Smooth muscle cell (in vitro differentiated cells): ENCODE results near the gene GPR152. TPM values are rescaled to one million over a fixed set of nuclear protein-coding genes. Genes with fewer than 3 reads are reported as not detected.

Source experiments
- DNase-seq: peaks from one replicate; lab custom pipeline; 2025; ENCODE audit not compliant: unreplicated experiment; lab: John Stamatoyannopoulos, UW
- H2AFZ ChIP-seq: fragments of 200-600 bp; sonication (generic); 2 replicates; pipeline ENCODE4 v1.6.0; 2016; ENCODE audit warnings: antibody characterized with exemption, low read depth, mild to moderate bottlenecking
- H3F3A ChIP-seq: fragments of 200-600 bp; sonication (generic); 2 replicates; pipeline ENCODE4 v1.6.0; 2017; ENCODE audit warnings: antibody characterized with exemption, low read depth
- H3K27ac ChIP-seq: fragments of 200-600 bp; sonication (generic); 2 replicates; pipeline ENCODE4 v1.5.1; 2016; ENCODE audit warnings: low read depth, mild to moderate bottlenecking
- H3K27me3 ChIP-seq: fragments of 200-600 bp; sonication (generic); 2 replicates; pipeline ENCODE4 v1.6.1; 2016; ENCODE audit warnings: low read depth, mild to moderate bottlenecking
- H3K36me3 ChIP-seq: fragments of 200-600 bp; sonication (generic); 2 replicates; pipeline ENCODE4 v1.5.1; 2016; ENCODE audit warnings: low read depth
- H3K4me1 ChIP-seq: fragments of 200-600 bp; sonication (generic); 2 replicates; pipeline ENCODE4 v1.5.1; 2016; ENCODE audit warnings: low read depth
- H3K4me2 ChIP-seq: fragments of 200-600 bp; sonication (generic); 2 replicates; pipeline ENCODE4 v1.6.0; 2016; ENCODE audit warnings: mild to moderate bottlenecking
- H3K4me3 ChIP-seq: fragments of 200-600 bp; sonication (generic); 2 replicates; pipeline ENCODE4 v1.5.1; 2016; ENCODE audit warnings: mild to moderate bottlenecking
- H3K79me2 ChIP-seq: fragments of 200-600 bp; sonication (generic); 2 replicates; pipeline ENCODE4 v1.6.0; 2016; ENCODE audit warnings: low read depth, mild to moderate bottlenecking
- H3K9ac ChIP-seq: fragments of 200-600 bp; sonication (generic); 2 replicates; pipeline ENCODE4 v1.6.0; 2016; ENCODE audit warnings: low read depth
- H3K9me3 ChIP-seq: fragments of 200-600 bp; sonication (generic); replicated peaks from 2 replicates; pipeline ENCODE4 v1.5.1; 2016; ENCODE audit warnings: low read depth
- H4K20me1 ChIP-seq: fragments of 200-600 bp; sonication (generic); 2 replicates; pipeline ENCODE4 v1.6.0; 2016; ENCODE audit warnings: low read depth
- WGBS: methylation state at CpG from one replicate; pipeline ENCODE4 v1.1.7; 2016; ENCODE audit warnings: low lambda C conversion rate; 5-methylcytosine and 5-hydroxymethylcytosine counted together
- polyA plus RNA-seq: library from polyadenylated mRNA; unstranded; fragments of >200 nt; fragmentation: Nextera tagmentation; extraction: Ambion mirVana; gene quantifications from 2 replicates; pipeline ENCODE4 v1.2.1, GENCODE V29; 2016
- total RNA-seq: library from RNA; depleted of rRNA; stranded (reverse); fragments of >200 nt; gene quantifications from 2 replicates; pipeline ENCODE4 v1.2.3, GENCODE V29; 2014
- TF ChIP-seq, protein P1 (sequence below): fragments of 200-600 bp; sonication (generic); IDR thresholded peaks from 2 replicates; pipeline ENCODE4 v1.5.1; 2017; ENCODE audit warnings: borderline replicate concordance, mild to moderate bottlenecking, antibody characterized with exemption; ENCODE audit not compliant: insufficient read depth, poor library complexity, severe bottlenecking

Gene GPR152, protein sequence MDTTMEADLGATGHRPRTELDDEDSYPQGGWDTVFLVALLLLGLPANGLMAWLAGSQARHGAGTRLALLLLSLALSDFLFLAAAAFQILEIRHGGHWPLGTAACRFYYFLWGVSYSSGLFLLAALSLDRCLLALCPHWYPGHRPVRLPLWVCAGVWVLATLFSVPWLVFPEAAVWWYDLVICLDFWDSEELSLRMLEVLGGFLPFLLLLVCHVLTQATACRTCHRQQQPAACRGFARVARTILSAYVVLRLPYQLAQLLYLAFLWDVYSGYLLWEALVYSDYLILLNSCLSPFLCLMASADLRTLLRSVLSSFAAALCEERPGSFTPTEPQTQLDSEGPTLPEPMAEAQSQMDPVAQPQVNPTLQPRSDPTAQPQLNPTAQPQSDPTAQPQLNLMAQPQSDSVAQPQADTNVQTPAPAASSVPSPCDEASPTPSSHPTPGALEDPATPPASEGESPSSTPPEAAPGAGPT
- total RNA-seq (not detected in 2 replicates), polyA plus RNA-seq (0.27 and 0.71 TPM in 2 replicates)

DNA sequence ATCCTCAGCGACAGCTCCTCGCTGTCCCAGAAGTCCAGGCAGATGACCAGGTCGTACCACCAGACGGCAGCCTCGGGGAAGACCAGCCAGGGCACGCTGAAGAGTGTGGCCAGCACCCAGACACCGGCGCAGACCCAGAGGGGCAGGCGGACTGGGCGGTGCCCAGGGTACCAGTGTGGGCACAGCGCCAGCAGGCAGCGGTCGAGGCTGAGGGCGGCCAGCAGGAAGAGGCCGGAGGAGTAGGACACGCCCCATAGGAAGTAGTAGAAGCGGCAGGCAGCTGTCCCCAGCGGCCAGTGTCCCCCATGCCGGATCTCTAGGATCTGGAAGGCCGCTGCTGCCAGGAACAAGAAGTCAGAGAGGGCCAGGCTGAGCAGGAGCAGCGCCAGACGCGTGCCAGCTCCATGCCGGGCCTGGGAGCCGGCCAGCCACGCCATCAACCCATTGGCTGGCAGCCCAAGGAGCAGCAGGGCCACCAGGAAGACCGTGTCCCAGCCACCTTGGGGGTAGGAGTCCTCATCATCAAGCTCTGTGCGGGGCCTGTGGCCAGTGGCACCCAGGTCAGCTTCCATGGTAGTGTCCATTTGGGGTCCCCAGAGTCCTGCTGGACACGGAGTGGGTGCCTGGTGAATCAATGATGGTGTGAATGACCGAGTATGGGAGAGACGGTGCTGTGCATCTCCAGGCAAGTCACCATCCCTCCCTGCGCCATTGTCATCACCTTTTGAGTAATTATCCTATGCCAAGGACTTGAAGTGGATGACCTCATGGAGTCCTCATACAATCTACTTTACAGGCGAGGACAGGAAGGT lies at the start of gene GPR152:
GPR152 (minus strand) TSS at position 589 of the 812 bp plus-strand sequence; CDS start at position 584, 5 bp downstream.
- no peak within 1 kb of the TSS for H2AFZ ChIP-seq
- H3F3A ChIP-seq, result no peaks in the 10 kb centered on the region
- H3K9ac ChIP-seq, result no peak within 1 kb of the TSS
- DNase-seq, result no peak
- no peaks in the 10 kb centered on the region for H3K36me3 ChIP-seq
- no peaks in the 10 kb centered on the region for H3K9me3 ChIP-seq
- no peaks in the 10 kb centered on the region for H4K20me1 ChIP-seq
- H3K4me2 ChIP-seq, result no peak within 1 kb of the TSS
- no peak within 1 kb of the TSS for H3K27ac ChIP-seq
- H3K4me1 ChIP-seq, result no peaks in the 10 kb centered on the region
- no peak within 1 kb of the TSS for H3K4me3 ChIP-seq
- TF ChIP-seq, protein P1, sequence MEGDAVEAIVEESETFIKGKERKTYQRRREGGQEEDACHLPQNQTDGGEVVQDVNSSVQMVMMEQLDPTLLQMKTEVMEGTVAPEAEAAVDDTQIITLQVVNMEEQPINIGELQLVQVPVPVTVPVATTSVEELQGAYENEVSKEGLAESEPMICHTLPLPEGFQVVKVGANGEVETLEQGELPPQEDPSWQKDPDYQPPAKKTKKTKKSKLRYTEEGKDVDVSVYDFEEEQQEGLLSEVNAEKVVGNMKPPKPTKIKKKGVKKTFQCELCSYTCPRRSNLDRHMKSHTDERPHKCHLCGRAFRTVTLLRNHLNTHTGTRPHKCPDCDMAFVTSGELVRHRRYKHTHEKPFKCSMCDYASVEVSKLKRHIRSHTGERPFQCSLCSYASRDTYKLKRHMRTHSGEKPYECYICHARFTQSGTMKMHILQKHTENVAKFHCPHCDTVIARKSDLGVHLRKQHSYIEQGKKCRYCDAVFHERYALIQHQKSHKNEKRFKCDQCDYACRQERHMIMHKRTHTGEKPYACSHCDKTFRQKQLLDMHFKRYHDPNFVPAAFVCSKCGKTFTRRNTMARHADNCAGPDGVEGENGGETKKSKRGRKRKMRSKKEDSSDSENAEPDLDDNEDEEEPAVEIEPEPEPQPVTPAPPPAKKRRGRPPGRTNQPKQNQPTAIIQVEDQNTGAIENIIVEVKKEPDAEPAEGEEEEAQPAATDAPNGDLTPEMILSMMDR, result no peak
- H3K79me2 ChIP-seq, result no peaks in the 10 kb centered on the region
- no peaks in the 10 kb centered on the region for H3K27me3 ChIP-seq
- 94% methylated on average over 33 of the region's 33 CpGs for WGBS

DNA sequence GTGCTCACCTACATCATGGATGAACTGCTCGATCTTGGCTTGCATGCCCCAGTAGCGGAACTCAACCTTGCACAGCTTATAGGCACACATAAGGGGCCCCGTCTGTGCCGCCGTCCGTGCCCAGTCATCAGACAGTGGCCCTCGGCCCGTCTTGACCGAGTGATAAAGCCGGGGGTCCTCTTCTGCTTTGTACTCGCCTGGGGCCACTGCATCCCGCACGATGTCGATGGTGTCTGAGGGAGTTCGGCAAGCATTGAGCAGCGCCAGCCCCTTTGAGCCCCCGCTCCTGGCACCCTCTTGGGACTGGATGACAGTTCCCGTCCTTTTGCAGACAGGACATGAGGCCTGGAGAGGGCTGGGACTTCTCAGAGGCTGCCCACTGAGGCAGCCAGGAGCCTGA lies 49.3 kb upstream of the GPR152 start:
- H3K27me3 ChIP-seq, result no peaks in the 10 kb centered on the region
- TF ChIP-seq, protein P1, result no peak
- H3K4me3 ChIP-seq, result no peak overlapping the region
- H2AFZ ChIP-seq, result no peak overlapping the region
- H3F3A ChIP-seq, result peaks cover 4% of the 10 kb centered on the region
- H3K4me1 ChIP-seq, result peaks cover 16% of the 10 kb centered on the region
- no peak overlapping the region for H3K4me2 ChIP-seq
- no peak for DNase-seq
- over 99% methylated on average over 18 of the region's 18 CpGs for WGBS
- no peaks in the 10 kb centered on the region for H3K9me3 ChIP-seq
- H3K79me2 ChIP-seq, result peaks cover 14% of the 10 kb centered on the region
- H3K9ac ChIP-seq, result no peak overlapping the region
- H3K27ac ChIP-seq, result no peak overlapping the region
- peaks cover 18% of the 10 kb centered on the region for H4K20me1 ChIP-seq
- H3K36me3 ChIP-seq, result no peaks in the 10 kb centered on the region

DNA sequence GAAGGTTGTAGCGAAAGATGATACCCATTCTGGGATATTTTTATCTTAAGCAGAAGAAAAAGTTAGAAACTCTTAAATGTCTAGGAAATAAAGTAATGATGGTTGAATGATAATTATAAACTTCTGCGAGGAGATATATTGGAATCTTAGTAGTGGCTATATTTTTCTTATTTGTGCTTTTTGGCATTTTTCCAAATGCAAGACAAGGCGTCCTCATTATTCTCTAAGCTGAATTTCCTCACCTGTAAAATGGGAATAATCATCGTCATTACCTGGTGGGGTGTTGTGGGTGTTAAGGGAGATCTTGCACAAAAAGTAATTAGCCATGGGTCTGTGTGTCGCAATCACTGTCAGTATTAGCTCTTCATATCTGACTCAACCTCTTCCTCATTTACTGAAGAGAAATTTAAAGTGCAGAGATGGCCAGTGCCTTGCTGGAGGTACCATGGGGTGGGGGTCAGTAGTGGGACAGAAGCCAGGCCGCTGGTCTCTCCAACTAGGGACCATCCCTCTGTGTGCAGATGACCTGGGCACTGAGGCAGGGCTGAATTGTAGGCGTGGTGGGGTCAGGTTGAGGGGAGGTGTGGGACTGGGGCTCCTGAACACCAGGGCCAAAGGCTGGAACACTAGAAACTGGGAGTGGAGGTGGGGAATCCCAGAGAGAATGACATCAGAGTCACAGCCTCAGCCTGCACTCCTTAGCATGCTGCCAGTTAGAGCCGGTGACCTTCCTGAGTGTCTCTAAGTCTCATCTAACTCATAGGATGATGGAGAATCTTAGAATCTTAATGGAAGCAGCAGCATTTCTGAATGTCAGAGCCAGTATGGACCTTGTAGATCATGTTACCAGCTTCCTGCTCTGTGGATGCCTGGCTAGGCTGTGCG lies 48.5 kb upstream of the GPR152 start:
- H3K4me2 ChIP-seq, result no peak overlapping the region
- no peaks in the 10 kb centered on the region for H3K27me3 ChIP-seq
- WGBS, result 97% methylated on average over 9 of the region's 9 CpGs
- H3K9me3 ChIP-seq, result no peaks in the 10 kb centered on the region
- H3F3A ChIP-seq, result no peaks in the 10 kb centered on the region
- H3K9ac ChIP-seq, result no peak overlapping the region
- no peak overlapping the region for H3K27ac ChIP-seq
- TF ChIP-seq, protein P1, result no peak
- H3K79me2 ChIP-seq, result peaks cover 14% of the 10 kb centered on the region
- H3K36me3 ChIP-seq, result no peaks in the 10 kb centered on the region
- H4K20me1 ChIP-seq, result peaks cover 18% of the 10 kb centered on the region
- H2AFZ ChIP-seq, result no peak overlapping the region
- no peak for DNase-seq
- H3K4me1 ChIP-seq, result peaks cover 16% of the 10 kb centered on the region
- no peak overlapping the region for H3K4me3 ChIP-seq
